GM15510 (cell line): ENCODE results near the gene IL13.

Experiments used
- POLR2A ChIP-seq: IDR thresholded peaks from 3 replicates; pipeline ENCODE4 v1.6.1; 2011; ENCODE audit warnings: borderline replicate concordance; ENCODE audit not compliant: insufficient read length; ENCODE audit errors: extremely low read depth

The IL13 gene

DNA sequence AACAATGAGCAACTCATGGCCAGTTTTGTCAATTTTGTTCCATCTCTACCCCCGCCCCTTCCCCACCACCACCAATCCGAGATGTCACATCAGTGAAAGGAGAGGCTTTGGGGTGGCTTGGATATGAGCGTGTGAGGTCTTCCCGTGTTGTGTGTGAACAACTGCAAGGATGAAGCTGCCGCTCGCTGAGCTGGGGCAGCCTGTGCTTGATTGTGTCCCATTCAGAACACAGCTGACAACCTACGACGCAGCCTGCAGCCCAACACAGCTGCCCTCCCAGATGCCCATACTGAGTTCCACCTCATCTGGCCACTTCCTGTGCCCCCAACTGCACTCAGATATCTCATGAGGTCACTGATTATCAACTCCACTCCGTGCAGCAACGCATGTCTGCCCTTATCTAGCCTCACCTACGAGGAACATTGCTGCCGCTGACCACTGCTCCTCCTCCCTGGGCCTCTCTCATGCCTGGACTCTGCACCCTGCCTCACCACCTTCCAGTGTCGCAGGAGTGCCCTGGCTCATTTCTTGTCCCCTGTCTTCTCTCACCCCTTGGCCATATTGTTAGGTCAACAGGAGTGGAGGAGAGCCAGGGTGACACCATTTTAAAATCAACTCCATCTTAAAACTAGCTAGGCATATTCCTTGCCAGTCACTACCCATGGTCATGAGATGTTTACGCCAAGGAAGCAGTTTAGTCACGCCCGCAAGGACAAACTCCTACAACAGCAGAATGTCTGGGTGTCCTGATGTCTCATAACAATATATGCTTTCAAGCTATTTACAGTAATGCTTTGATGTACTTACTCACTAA is 8.5 kb downstream of the IL13 start:
- TF ChIP-seq POLR2A = no peak

DNA sequence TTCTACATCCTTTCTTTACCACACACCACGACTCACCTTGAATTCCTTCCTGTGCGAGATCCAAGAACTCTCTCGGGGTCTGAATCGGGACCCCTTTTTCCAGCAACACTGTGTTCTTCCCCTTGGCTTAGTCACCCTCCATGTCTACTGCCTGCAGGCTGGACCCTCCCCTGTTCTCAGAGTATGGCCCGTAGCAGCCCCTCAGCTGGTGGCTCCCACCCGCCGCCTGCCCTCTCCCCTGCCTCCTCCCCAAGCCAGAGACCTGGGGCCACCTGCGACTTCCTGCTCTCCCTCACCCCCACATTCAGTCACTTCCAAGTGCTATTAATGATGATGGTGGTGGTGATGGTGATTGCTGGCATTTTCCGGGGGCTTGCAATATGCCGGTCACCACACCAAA is 9.3 kb downstream of the IL13 start:
- TF ChIP-seq POLR2A = no peak

GRCh38 chr5:132667761-132668705 is 10.1 kb downstream of the IL13 start:
- no peak for TF ChIP-seq POLR2A

- no peak for TF ChIP-seq POLR2A
Measured at GRCh38 chr5:132668706-132669454, 10.9 kb downstream of the IL13 start.

- no peak for TF ChIP-seq POLR2A
Measured at GRCh38 chr5:132669455-132669820, 11.5 kb downstream of the IL13 start.

- no peak for TF ChIP-seq POLR2A
Measured at GRCh38 chr5:132669966-132670882, 12.3 kb downstream of the IL13 start.

- TF ChIP-seq POLR2A = no peak
Measured at GRCh38 chr5:132671000-132671399, 13.0 kb downstream of the IL13 start.

DNA sequence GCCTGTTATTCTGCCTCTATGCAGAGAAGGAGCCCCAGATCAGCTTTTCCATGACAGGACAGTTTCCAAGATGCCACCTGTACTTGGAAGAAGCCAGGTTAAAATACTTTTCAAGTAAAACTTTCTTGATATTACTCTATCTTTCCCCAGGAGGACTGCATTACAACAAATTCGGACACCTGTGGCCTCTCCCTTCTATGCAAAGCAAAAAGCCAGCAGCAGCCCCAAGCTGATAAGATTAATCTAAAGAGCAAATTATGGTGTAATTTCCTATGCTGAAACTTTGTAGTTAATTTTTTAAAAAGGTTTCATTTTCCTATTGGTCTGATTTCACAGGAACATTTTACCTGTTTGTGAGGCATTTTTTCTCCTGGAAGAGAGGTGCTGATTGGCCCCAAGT is 15.5 kb downstream of the IL13 start:
- no peak for TF ChIP-seq POLR2A

GRCh38 chr5:132673939-132674630 is 16.1 kb downstream of the IL13 start, which contains the start of gene IL4:
IL4 (plus strand) TSS chr5:132673989; CDS start chr5:132674051, 62 bp downstream.
- TF ChIP-seq POLR2A = no peak

GRCh38 chr5:132674671-132675506 is 16.9 kb downstream of the IL13 start:
- TF ChIP-seq POLR2A = no peak

DNA sequence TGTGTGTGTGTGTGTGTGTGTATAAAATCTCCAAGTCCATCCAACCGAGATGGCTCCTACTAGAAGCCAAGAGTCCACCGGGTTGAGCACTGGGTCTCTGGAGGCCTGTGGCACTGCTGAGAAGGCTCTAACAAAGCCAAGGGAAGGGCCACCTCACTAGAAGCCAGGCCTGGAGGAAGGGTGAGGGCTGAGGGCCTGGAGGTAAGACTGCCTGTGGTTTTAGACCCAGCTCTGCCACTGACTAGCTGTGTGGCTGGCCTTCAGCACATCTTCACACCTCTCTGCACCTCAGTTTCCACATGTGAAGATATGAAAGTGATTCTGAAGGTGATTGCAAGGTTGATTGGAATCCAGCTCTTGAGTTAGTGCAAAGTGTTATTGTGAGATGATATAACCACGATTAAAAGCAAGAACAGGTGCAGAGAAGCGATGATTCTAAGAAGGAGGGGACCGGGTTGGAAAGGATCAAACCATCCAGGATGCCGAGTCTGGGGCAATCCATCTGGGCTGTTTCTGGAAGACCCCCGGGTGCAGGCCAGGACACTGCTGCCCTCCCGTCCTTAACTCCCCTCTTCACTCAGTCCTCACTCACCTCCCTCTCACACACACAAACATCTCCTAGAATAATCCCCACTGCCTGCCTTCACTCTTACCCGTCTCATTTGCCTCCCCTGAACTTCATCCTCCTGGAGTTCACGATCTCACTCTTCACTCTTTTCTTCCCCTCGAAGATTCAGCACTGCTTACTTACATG is 18.1 kb downstream of the IL13 start:
- no peak for TF ChIP-seq POLR2A

- TF ChIP-seq POLR2A = no peak
Measured at GRCh38 chr5:132677191-132677590, 19.2 kb downstream of the IL13 start.

DNA sequence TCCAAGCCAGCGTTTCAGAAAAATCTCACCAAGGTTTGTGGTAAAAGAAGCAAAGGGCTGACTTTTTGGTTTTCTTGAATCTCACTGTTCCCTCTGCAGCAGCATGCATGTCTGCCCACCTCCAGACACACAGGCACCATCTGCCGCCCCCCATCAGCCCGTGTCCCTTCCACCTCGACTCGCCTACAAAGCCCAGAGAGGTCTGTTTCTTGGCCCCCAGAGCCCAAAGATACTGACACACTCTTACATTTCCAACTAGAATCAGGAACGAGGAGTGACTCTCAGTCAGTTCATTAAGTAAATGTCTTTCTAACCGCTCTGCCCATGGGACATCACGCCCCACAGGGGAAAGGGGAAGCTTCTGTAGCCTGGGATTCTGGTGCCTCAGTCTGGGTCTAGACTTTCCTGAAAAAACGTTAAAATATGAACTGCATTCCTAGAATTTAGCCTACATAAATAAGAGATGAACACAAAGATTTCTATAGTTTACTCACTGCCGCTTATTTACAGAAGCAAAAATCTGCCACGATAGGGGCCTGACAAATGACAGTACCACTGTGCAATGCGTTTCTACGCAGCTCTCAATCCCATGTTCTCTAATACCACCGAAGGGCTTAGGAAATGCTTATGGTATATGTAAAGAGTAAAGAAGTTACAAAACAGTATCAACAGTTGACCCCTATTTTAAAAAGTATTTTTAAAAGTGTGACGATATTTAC is 19.9 kb downstream of the IL13 start:
- no peak for TF ChIP-seq POLR2A
